ENCODE results near the gene GPC3. TPM values are rescaled to one million over a fixed set of nuclear protein-coding genes. Genes with fewer than 3 reads are reported as not detected.

Gene GPC3
- total and polyA plus RNA-seq, 2 of the 4 experiments (the other 2 are of a cell fraction): not detected

DNA sequence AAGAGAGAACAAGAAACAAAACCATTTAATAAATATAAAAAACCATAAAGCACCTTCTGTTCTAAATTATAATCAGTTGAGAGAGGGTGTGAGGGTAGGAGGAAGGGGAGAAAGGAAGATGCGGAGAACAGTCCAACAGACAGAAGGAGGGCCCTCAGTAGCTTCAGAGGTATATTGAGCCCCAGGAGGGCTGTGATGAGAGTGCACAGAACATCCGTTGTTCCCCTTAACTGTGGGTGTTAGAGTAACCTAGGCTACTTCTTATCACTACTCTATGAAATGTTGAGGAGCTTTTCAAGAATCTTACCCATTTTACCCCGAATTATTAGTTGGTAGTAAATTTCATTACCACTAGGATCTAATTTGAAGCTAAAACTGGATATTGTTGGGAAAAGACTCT lies 13.8 kb downstream of the GPC3 start:
- Histone ChIP-seq H3K27me3 (ENCODE audit: control insufficient read depth, insufficient read depth, low read length) (no peaks in the 10 kb centered on the region; the same call in 1 of the 2 replicates), H2AK5ac (ENCODE audit: low read depth, low read length) (no peak overlapping the region), H4K91ac (ENCODE audit: insufficient read depth, low read depth, low read length) (no peak overlapping the region), H3K9me3 (ENCODE audit: control insufficient read depth, insufficient read depth, low read length) (no peaks in the 10 kb centered on the region), H3K4ac (ENCODE audit: low read depth, low read length) (no peak overlapping the region), H3K79me1 (ENCODE audit: low read depth in 1 of 2, low read length in 2 of 2) (no peaks in the 10 kb centered on the region), H3K36me3 (ENCODE audit: control insufficient read depth, insufficient read depth, low read length) (no peaks in the 10 kb centered on the region), H2BK5ac (ENCODE audit: low read depth, low read length, poor library complexity, severe bottlenecking) (no peak overlapping the region), H3K56ac (ENCODE audit: extremely low read depth, insufficient read depth, low read length) (no peak overlapping the region), H2BK15ac (ENCODE audit: low read depth, low read length) (no peak overlapping the region), H3K9ac (ENCODE audit: low read depth, low read length) (no peak overlapping the region), H4K8ac (ENCODE audit: low read depth in 2 of 2, low read length in 2 of 2) (no peak overlapping the region), H3K9me1 (ENCODE audit: insufficient read depth, low read length) (no peaks in the 10 kb centered on the region), H2AK9ac (replicated peaks; ENCODE audit: low read depth, low read length, poor library complexity) (no peak overlapping the region), H3K23ac (ENCODE audit: low read depth, low read length) (no peak overlapping the region), H3K4me3 (ENCODE audit: insufficient read depth, low read depth, low read length) (no peak overlapping the region), H4K20me1 (ENCODE audit: insufficient read depth, low read length) (no peaks in the 10 kb centered on the region), H2AFZ (replicated peaks; ENCODE audit: low read length, poor library complexity) (no peak overlapping the region), H4K5ac (ENCODE audit: low read depth, low read length) (no peak overlapping the region), H3K4me2 (ENCODE audit: low read depth, low read length) (no peak overlapping the region), H3K14ac (replicated peaks; ENCODE audit: low read depth, low read length) (no peak overlapping the region), H2BK20ac (ENCODE audit: low read depth, low read length) (no peak overlapping the region), H3K4me1 (ENCODE audit: control insufficient read depth, insufficient read depth, low read length) (no peaks in the 10 kb centered on the region), H3K27ac (ENCODE audit: insufficient read depth, low read length) (no peak overlapping the region), H2BK120ac (ENCODE audit: low read depth, low read length) (no peak overlapping the region), H3K18ac (ENCODE audit: low read depth, low read length) (no peak overlapping the region)
- ChIA-PET CTCF (interaction anchor here (1.1 to 1.3 kb wide), 2 partner anchors 9 to 12 kb away, joined by 3 to 4 read pairs; no protein-coding TSS in a partner anchor), POLR2A (ENCODE audit: unreplicated experiment) (no interaction called here)
- TF ChIP-seq NFE2L2 (IDR thresholded peaks at IDR 0.05; ENCODE audit: low read depth, low read length): no peak
- no peak for TF ChIP-seq POLR2A (IDR thresholded peaks at IDR 0.05; ENCODE audit: low read depth, low read length)
- TF ChIP-seq RFX5 (IDR thresholded peaks at IDR 0.05; ENCODE audit: low read depth, low read length): no peak
- TF ChIP-seq MXI1 (IDR thresholded peaks at IDR 0.05; ENCODE audit: borderline replicate concordance, low read depth, low read length): no peak
- no peak for TF ChIP-seq FOS (IDR thresholded peaks at IDR 0.05; ENCODE audit: low read depth, low read length)
- no peak for TF ChIP-seq MAFK (IDR thresholded peaks at IDR 0.05; ENCODE audit: low read depth, low read length)
- no peak for TF ChIP-seq RCOR1 (IDR thresholded peaks at IDR 0.05; ENCODE audit: insufficient replicate concordance, low read length)
- TF ChIP-seq MAZ (IDR thresholded peaks at IDR 0.05; ENCODE audit: borderline replicate concordance, low read depth, low read length): no peak
- TF ChIP-seq SMC3 (IDR thresholded peaks at IDR 0.05; ENCODE audit: low read depth, low read length): no peak
- no peak for DNase-seq
- BruUV-seq (replicated peaks): no TSS peak
- intact Hi-C loops (cut with micrococcal nuclease): no loop called here
- no peak for ATAC-seq (ENCODE audit: low read depth)
- dilution Hi-C loops (cut with HindIII; ENCODE audit: low sequenced_read_pairs, unreplicated experiment): no loop called here
- WGBS, 2 experiments (ENCODE audit: extremely low coverage in 2 of 2, insufficient read length in 1 of 2): no CpG with 5 or more reads among the region's 3 CpGs
- in situ Hi-C loops (cut with MboI; ENCODE audit: low sequenced_read_pairs): no loop called here

Measured in IMR-90 (cell line).